GM12891 (cell line): ENCODE data around the gene GLT8D1.

Source experiments
- DNase-seq: peaks from one replicate; pipeline ENCODE4 v3.0.0; 2011; ENCODE audit warnings: low spot score; ENCODE audit not compliant: insufficient read length
- FAIRE-seq: peaks from 2 replicates; lab custom pipeline; 2011; peaks lifted over from hg19 to GRCh38; lab: Jason Lieb, UNC
- PAX5 ChIP-seq: IDR thresholded peaks from 2 replicates; pipeline ENCODE4 v1.6.1; 2011; ENCODE audit warnings: low read length, moderate library complexity, mild to moderate bottlenecking; ENCODE audit not compliant: insufficient read depth, severe bottlenecking
- POLR2A ChIP-seq: IDR thresholded peaks from 2 replicates; pipeline ENCODE4 v1.6.1; 2011; ENCODE audit warnings: low read depth, low read length, control low read depth
- POLR2AphosphoS5 ChIP-seq: IDR thresholded peaks from 2 replicates; pipeline ENCODE4 v1.6.1; 2011; ENCODE audit warnings: low read depth, low read length, control low read depth
- POU2F2 ChIP-seq: IDR thresholded peaks from 2 replicates; pipeline ENCODE4 v1.6.1; 2011; ENCODE audit warnings: low read depth, mild to moderate bottlenecking, control low read depth, low read length, moderate library complexity
- SPI1 ChIP-seq: IDR thresholded peaks from 2 replicates; pipeline ENCODE4 v1.6.1; 2011; ENCODE audit warnings: low read depth, low read length, control low read depth
- TAF1 ChIP-seq: IDR thresholded peaks from 2 replicates; pipeline ENCODE4 v1.6.1; 2011; ENCODE audit warnings: low read depth, low read length, control low read depth

GLT8D1 gene

DNA sequence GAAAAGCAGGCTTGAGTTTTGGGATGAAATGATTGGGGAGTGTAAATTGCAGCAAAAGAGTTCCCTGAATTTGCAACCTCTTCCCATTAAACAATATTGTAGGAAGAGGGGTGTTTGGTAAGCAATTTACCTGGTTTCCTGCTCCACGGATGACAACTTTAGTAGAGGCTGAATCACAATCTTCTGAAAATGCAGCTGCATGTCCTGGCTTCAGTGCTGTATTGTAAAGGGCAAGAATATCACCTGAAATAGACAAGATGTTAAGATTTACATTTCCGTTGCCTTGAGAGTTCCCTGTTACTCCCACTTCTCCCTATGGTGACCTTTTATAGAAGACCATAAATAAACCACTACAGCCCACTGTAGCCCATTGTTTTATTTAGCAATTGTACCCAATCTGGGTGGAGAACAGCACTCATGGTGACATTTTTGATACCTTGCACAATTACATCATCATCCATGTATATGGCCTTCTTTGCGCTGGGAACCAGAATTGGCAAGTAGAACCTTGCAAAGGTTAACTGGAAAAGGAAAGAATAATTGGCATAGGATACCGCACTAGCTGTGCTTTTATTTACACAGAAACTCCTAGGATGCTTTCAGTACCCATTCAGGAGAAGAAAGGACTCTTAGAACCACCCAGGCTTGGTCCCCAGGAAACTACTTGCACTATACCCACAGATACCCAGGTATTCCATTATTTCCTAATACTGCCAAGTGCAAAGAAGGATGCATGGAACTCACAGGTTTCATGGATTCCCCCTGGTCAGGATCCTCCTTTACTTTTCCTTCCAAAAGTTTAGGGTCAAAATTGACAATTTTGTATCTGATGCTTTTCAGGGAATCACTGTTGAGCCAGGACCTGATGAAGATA is 9.6 kb downstream of the GLT8D1 start:
- FAIRE-seq (peak; percentile 40), DNase-seq (no peak)
- TF ChIP-seq POLR2AphosphoS5 (peak; percentile 47; the same call in 1 of the 2 replicates), TAF1 (no peak)

GRCh38 chr3:52694528-52695189 is 10.9 kb downstream of the GLT8D1 start:
- DNase-seq (no peak), FAIRE-seq (no peak)
- TF ChIP-seq POLR2AphosphoS5 = peak; percentile 74
- TF ChIP-seq POU2F2 = no peak

DNA sequence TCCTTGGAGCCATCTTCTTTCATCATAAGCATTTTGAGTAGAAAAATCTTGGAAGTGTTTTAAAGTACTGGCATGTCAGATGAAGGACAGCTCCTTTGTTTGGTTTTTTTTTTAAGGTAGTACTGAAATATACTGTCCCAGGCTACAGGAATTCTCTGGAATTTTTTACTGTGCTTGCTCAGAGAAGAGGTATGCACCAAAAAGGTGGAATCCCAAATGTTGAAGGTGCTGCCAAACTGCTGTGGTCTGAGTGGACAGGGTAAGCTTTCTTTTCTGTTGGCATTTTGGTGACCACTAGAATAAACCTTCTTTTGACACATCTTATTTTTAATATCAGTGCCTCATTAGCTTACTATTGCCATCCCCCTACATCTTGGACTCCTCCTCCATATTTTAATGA is 12.5 kb downstream of the GLT8D1 start:
- FAIRE-seq = no peak
- DNase-seq = no peak
- TF ChIP-seq POLR2A (no peak), SPI1 (no peak), TAF1 (no peak), POU2F2 (no peak), POLR2AphosphoS5 (no peak), PAX5 (no peak)

GRCh38 chr3:52690560-52690959 is 15.0 kb downstream of the GLT8D1 start:
- TF ChIP-seq POLR2AphosphoS5 (no peak), TAF1 (no peak), POU2F2 (no peak), PAX5 (no peak), POLR2A (no peak), SPI1 (no peak)
- no peak for FAIRE-seq
- DNase-seq = no peak

DNA sequence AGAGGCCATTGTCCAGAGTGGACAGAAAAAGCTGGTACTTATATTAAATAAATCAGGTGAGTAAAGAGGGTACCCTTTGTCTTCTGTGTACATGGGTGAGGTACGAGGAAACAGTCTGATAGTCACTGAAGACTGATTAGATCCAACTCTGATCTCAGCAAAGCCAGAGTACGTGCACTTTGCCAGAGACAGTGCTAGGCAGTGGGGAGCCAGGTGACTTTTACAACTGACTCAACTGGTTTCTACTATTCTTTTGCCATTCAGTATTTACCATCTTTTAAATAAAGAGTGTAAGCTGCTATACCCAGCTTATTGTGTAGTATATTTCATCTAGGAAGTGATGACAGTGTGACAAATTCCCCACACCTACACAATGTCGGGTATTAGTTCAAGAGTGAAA is 16.4 kb downstream of the GLT8D1 start:
- FAIRE-seq (no peak), DNase-seq (no peak)
- TF ChIP-seq SPI1 (no peak), POU2F2 (no peak)

GRCh38 chr3:52688266-52688665 is 17.3 kb downstream of the GLT8D1 start:
- DNase-seq = no peak
- no peak for FAIRE-seq
- TF ChIP-seq POU2F2 = no peak
- no peak for TF ChIP-seq POLR2AphosphoS5
- no peak for TF ChIP-seq TAF1
- TF ChIP-seq PAX5 = no peak
- TF ChIP-seq POLR2A = no peak
- no peak for TF ChIP-seq SPI1

DNA sequence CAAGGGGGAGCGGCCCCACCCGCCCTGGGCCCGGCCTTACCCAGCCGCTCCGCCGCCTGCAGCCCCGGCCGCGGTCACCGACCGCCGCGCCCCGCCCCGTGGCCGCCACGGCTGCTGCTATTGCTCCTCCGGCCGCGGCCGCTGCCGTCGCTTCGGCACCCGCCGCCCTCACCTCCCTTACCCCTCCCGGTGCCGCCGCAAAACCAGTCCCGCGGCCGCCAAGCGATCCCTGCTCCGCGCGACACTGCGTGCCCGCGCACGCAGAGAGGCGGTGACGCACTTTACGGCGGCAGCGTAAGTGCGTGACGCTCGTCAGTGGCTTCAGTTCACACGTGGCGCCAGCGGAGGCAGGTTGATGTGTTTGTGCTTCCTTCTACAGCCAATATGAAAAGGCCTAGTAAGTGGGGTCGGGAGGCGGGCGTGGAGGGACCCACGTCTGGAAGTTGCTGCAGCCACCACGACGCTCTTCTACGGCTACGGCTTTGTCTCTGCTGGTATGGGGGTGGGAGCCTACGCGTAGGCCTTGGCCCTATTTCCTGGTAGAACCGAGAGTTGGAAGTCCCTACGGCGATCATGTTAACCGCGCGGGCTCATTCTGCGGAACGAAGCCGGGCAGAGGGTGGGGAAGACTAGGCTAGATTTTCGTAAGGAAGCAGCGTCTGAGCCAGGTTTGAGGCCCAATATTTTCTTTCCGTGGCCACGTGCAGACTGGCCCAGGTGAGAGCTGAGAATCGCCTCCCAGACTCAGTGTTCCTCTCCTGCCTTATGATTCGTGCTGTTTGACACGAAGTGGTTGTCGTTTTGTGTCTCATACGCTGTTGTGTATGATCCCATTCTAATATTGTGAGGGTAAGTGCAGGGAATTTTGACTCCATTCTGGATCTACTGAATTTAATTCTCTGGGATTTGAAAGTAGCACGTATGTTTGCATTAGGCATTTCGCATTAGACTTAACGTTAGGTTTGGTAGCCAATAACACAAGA is 19.6 kb downstream of the GLT8D1 start, which contains the start of the genes GNL3 and PBRM1:
Gene GNL3, plus strand, starts transcription at position 324 of the 983 bp plus-strand sequence. Its CDS starts 61 bp downstream, at position 385.
Gene PBRM1, minus strand, starts transcription at position 205 of the 983 bp plus-strand sequence.
- DNase-seq (peak; percentile 78), FAIRE-seq (peak; percentile 100)
- TF ChIP-seq POLR2AphosphoS5 (peak; percentile 87), TAF1 (peak; percentile 97), SPI1 (no peak), PAX5 (no peak), POLR2A (peak; percentile 93), POU2F2 (peak; percentile 64; the same call in 1 of the 2 replicates)

DNA sequence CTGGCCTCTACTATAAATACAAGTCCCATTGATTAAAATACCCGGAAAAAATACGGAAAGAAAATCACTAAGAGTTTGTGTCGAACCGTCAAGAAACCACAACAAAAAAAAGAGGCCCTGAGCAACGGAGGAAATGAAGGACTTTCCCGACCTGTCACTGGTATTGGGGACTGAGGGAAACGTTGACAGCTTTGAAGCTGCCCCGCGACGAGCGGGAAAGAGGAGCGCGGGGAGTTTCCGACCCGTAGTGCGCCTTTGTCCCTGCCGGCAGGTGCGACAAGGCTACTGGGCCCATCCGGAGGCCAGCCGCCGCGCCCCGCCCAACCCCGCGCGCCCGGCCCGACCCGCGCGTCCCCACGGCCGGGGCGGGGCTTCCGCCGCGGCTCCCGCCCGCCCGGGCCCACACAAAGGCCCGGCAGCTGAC is 20.3 kb downstream of the GLT8D1 start:
- DNase-seq (peak; percentile 76), FAIRE-seq (no peak)
- TF ChIP-seq PAX5 = no peak
- peak; percentile 41; the same call in 1 of the 2 replicates for TF ChIP-seq POU2F2
- no peak for TF ChIP-seq SPI1
- peak; percentile 68; the same call in 1 of the 2 replicates for TF ChIP-seq TAF1
- peak; percentile 80; the same call in 1 of the 2 replicates for TF ChIP-seq POLR2AphosphoS5
- peak; percentile 73 for TF ChIP-seq POLR2A

GRCh38 chr3:52684184-52684583 is 21.4 kb downstream of the GLT8D1 start:
- no peak for DNase-seq

More at GRCh38 chr3:52684184-52684583, 21.4 kb downstream of the GLT8D1 start:
- FAIRE-seq = no peak
- TF ChIP-seq PAX5 (no peak), POLR2A (no peak), POU2F2 (no peak), SPI1 (no peak), TAF1 (no peak), POLR2AphosphoS5 (no peak)
